ENCODE results near the gene MAGEB2.
"Not testable (repeated sequence)": the region's sequence is repeated elsewhere in the genome, so short reads cannot be mapped to it uniquely, and the experiment has no call there.

Gene MAGEB2, protein sequence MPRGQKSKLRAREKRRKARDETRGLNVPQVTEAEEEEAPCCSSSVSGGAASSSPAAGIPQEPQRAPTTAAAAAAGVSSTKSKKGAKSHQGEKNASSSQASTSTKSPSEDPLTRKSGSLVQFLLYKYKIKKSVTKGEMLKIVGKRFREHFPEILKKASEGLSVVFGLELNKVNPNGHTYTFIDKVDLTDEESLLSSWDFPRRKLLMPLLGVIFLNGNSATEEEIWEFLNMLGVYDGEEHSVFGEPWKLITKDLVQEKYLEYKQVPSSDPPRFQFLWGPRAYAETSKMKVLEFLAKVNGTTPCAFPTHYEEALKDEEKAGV

DNA sequence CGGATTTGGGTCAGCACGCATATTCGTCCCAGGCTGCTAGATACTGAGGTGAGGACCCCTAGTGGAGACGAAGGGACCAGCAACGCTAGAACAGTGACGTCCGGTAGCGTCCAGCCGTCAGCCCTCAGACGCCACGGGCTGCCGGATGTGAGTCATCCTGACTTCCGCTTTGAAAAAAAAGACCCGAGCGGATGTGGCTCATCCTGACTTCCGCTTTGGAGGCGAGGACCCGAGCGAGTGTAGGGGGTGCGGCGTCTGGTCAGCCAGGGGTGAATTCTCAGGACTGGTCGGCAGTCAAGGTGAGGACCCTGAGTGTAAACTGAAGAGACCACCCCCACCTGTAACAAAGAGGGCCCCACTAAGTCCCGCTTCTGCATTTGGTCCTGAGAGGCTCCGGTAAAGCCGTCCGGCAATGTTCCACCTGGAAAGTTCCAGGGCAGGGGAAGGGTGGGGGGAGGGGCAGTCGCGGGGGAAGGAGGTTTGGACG lies at the start of gene MAGEB2:
TSS of gene MAGEB2 (plus strand) at position 207 of the 487 bp plus-strand sequence. CDS start 3,018 bp downstream, outside the sequence.
- DNase-seq, result no peak

GRCh38 chrX:30170900-30171299 lies 44.5 kb upstream of the MAGEB2 start:
- DNase-seq, result no peak

GRCh38 chrX:30181353-30181752 lies 34.0 kb upstream of the MAGEB2 start:
- no peak for DNase-seq

DNA sequence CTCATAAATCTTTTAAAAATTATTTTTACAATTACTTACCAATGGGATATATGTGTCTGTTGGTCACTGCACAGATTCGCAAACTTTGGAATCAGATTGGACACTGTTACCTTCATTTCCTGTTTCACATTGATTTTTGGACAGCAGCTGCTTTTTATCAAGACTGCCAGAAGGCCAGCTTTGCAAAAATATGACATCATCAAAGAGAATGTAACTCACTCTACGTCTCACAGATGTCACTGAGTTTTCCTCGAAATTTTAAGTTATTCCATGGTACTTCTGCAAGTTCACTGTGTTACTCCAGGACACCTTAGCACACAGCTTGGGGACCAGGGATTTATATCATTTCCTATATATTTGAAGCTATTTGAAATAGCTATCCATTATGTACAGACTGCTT lies 31.8 kb upstream of the MAGEB2 start:
- DNase-seq, result no peak

DNA sequence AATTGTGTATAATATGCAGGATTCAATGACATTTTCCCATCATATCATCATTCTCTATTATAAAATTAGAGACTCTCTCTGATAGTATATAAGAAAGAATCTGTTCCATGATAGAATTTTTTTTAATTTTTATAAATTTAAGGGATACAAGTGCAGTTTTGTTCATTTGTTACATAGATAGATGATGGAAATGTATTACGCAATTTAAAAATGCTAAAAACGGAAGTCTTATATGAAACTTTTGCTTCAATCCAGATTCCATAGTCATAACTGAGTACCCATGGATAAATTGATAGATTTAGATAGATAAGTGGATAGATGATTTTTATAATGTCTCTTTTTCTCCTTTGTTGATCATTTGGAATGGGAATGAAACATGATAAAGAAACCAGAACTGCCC lies 24.9 kb upstream of the MAGEB2 start:
- no peak for DNase-seq

DNA sequence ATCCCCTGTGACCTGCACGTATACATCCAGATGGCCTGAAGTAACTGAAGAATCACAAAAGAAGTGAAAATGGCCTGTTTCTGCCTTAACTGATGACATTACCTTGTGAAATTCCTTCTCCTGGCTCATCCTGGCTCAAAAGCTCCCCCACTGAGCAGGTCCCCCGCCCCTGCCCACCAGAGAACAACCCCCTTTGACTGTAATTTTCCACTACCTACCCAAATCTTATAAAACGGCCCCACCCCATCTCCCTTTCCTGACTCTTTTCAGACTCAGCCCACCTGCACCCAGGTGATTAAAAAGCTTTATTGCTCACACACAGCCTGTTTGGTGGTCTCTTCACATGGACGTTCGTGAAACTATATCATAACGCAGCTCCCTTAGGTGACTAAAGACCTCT lies 21.5 kb upstream of the MAGEB2 start:
- not testable (repeated sequence) for DNase-seq

DNA sequence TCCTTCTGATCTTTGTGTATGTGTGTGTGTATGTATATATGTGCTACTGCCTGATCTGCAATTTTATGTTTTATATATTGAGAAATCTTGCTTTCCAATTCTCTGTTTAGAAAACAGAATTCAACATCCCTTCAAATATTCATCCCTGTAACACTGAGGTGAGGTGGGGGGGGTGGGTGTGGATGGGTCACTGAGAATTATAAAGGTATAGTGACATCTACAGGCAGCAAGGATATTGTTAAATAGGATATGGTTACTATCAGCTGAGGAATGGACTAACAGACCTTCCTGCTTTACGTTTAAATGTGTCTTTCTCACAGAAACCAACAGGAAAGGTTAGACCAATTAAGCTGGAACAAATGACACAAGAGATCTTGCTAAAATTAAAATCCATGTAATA lies 19.0 kb upstream of the MAGEB2 start:
- DNase-seq, result no peak

DNA sequence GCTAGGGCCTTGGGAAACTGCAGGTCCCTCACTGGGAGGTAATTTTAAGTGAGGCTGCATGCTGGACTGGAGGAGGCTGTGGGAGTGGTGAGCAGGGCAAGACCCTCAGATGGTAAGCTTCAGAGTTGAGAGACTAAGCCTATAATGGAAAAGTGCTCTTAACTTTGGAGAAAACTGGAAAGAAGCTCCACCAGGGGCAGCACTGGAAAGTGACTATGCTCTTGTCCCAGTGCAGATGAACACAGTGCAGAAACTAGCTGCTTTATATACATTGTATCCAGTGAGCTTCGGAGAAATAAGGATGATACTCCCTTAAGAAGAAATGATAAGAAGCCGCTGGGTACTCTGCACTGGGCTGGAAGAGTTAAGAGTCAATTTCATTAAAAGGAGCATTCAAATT lies 3.2 kb upstream of the MAGEB2 start:
- DNase-seq, result no peak

DNA sequence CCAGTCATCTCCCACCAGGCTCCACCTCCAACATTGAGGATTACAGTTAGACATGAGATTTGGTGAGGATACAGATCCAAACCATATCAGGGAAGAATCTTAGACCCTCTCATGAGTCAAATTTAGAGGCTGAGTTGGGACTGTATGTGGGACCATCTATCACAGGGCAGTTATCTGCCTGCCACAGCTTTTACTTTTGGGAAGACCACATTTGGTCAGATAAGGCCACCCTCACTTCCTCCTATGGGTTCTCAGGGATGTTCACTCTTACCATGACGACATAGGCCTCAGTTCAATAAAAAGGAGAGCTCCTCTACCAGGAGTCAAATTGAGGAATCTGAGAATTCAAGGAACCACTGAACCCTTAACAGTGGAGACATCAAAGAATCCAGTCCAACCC lies 2.1 kb downstream of the MAGEB2 start:
- DNase-seq, result no peak

GRCh38 chrX:30219372-30219771 lies 4.0 kb downstream of the MAGEB2 start:
- DNase-seq, result no peak

GRCh38 chrX:30220661-30221060 lies 5.3 kb downstream of the MAGEB2 start:
- no peak for DNase-seq

- no peak for DNase-seq
These were observed 9.2 kb downstream of the MAGEB2 start for GRCh38 chrX:30224536-30224935.

DNA sequence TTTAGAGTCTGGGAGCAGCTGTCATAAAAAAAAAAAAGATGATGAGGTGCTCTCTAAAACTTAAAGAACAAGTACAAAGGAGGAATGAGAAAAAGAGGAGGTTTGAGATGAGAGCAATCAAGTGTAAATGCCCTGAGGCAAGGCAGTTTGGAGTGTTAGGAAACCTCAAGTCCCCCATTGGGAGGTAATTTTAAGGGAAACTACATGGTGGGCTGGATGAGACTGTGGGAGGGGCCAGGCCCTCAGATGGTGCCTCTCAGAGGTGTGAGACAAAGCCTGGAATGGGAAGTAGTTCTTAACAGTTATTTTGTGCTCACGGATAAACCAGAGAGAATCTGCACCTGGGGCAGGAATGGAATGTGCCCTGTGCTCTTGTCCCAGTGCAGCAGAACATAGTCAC lies 13.2 kb downstream of the MAGEB2 start:
- no peak for DNase-seq

- DNase-seq, result no peak
These were observed 15.0 kb downstream of the MAGEB2 start, which contains the start of gene MAGEB3 for GRCh38 chrX:30230395-30230794. MAGEB3 (plus strand) TSS chrX:30230657; CDS start chrX:30235925, 5,268 bp downstream.

- DNase-seq, result no peak
These were observed 26.5 kb downstream of the MAGEB2 start, which contains the start of gene MAGEB4 for GRCh38 chrX:30241724-30242415. MAGEB4 (plus strand) TSS chrX:30242000; CDS start chrX:30242136, 136 bp downstream.

DNA sequence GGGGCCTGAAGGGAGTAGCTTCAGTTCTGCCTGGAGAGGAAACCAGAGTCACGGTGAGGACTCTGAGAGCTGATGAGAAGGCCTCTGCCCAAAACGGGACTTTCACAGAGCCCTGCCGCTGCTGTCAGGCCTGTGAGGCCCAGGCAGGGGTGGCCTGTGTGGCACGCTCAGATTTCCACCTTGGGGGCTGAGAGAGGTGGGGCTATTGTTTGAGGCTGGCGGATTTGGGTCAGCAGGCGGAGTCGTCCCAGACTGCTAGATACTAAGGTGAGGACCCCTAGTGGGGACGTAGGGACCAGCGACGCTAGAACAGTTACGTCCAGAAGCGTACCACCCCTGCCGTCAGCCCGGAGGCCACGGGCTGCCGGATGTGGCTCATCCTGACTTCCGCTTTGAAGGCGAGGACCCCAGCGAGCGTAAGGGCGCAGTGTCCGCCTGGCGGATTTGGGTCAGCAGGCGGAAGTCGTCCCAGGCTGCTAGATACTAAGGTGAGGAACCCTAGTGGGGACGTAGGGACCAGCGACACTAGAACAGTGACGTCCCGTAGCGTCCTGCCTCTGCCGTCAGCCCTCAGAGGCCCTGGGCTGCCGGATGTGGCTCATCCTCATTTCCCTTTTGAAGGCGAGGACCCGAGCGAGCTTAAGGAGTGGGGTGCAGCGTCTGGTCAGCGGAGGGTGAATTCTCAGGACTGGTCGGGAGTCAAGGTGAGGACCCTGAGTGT lies 31.6 kb downstream of the MAGEB2 start, which contains the start of gene MAGEB1:
TSS of gene MAGEB1 (plus strand) at position 378 of the 721 bp plus-strand sequence. CDS start 3,348 bp downstream, outside the sequence.
- DNase-seq, result no peak

GRCh38 chrX:30248854-30249253 lies 33.5 kb downstream of the MAGEB2 start:
- no peak for DNase-seq

- no peak for DNase-seq
These were observed 37.9 kb downstream of the MAGEB2 start for GRCh38 chrX:30253257-30253656.

DNA sequence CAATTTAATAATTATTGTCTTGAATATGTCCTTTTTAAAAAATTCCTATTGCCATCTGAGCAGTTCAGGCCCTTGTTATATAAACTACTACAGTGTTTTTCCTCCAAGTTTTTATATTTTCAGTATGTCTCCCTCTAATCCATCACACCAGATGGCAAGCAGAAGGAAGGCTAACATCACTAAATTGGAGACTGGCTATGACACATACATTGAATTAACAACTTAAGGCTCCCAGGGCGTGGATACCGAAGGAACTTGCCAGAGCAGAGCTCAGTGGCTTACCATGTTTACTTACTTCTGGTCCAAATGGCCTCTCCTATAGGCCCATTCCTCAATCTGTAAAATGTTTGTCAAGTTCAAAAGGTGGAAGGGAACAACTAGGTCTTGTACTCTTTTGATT lies 44.6 kb downstream of the MAGEB2 start:
- no peak for DNase-seq

DNA sequence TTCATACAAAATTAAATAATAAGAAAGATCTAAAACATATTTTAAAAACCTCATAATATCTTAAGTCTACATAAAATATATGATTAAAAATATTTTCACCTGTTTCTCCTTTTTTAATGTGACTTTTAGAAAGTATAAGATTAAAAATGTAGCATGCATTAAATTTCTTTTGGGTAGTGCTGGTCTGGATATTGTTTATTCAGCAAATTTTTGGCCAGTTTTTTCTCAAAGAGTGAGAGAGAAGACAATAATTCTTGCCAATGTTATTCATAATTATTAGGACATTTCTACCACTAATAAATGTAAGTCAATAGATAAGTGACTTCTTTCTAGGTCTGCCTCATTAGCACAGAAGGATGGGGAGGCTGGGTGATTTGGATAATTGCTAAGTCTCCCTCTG lies 45.6 kb downstream of the MAGEB2 start:
- DNase-seq, result no peak

DNA sequence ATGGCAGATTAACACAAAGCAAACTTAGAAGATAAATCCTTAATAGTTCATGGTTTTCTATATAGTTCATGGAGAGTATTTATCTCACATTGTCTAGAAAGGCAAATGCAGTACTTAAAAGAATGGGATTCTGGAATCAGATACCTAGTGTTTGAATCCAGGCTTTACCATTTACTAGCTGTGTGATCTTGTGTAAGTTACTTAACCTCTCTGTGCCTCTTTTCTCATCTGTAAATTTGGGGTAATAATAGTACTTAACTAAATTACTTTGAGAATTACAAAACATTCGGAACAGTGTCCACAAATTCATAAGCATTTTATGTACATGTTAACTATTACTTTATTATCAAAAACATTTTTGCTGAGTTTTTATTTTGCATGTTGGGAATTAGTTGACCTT lies 47.4 kb downstream of the MAGEB2 start:
- no peak for DNase-seq

Data from NCI-H1436 treated with DMSO at 0.1 percent for 48 hours (cell line).